Nephron progenitor cell (in vitro differentiated cells): ENCODE measurements around the gene TTC23.
A peak's percentile ranks its signal among the peaks of the same experiment; 100 is the strongest.

Experiments used
- DNase-seq: peaks from one replicate; pipeline ENCODE4 v3.0.0; 2021
- H3K27ac Mint-ChIP-seq: 2 replicates; pipeline ENCODE4 v1.8.0; 2021; ENCODE audit warnings: mild to moderate bottlenecking, moderate library complexity, mixed read lengths
- H3K27me3 Mint-ChIP-seq: 2 replicates; pipeline ENCODE4 v1.8.0; 2021; ENCODE audit warnings: mild to moderate bottlenecking, low read depth, mixed read lengths; ENCODE audit not compliant: poor library complexity
- H3K36me3 Mint-ChIP-seq: 2 replicates; pipeline ENCODE4 v1.8.0; 2021; ENCODE audit warnings: low read depth, mixed read lengths
- H3K4me1 Mint-ChIP-seq: 2 replicates; pipeline ENCODE4 v1.8.0; 2021; ENCODE audit warnings: mixed read lengths
- H3K4me3 Mint-ChIP-seq: 2 replicates; pipeline ENCODE4 v1.8.0; 2021; ENCODE audit warnings: mild to moderate bottlenecking, moderate library complexity, mixed read lengths
- H3K9me3 Mint-ChIP-seq: 2 replicates; pipeline ENCODE4 v1.8.0; 2021; ENCODE audit warnings: mild to moderate bottlenecking, moderate library complexity, mixed read lengths
- TF ChIP-seq, protein P1 (sequence below): fragments of 200-600 bp; sonication (generic); IDR thresholded peaks from 2 replicates; pipeline ENCODE4 v1.5.0; 2021; ENCODE audit warnings: antibody characterized with exemption

Gene TTC23

DNA sequence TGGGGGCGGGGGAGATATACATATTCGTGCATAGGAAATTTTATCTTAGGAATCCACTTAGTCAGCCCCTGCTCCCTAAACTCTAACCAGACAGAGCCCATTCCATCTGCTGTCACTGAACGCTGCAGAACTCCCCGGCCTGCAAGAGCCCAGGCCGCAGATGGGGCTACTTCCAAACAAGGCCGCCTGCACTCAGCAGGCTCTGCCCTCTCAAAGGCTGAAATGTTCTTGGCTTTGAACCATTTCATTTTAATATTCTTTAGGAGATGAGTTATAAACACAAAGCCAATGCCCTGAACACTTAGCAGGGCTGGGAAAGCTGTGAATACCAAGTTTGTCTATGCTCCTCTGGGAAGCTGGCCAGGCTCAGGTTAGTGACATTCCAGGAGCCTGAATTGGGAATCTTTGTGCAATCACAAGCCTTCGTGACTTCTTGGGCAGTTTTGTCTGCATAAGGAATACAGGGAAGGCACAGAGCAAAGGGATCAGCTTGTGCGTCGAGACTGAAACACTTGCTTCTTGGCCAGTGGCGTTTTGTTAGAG, 79.5 kb downstream of the TTC23 start:
- peaks cover 36% of the 10 kb centered on the region for H3K4me1 Mint-ChIP-seq
- peak overlapping the region; percentile 88 for H3K27ac Mint-ChIP-seq
- DNase-seq = no peak
- H3K4me3 Mint-ChIP-seq = no peak overlapping the region
- no peaks in the 10 kb centered on the region for H3K27me3 Mint-ChIP-seq
- H3K9me3 Mint-ChIP-seq = no peaks in the 10 kb centered on the region
- peaks cover 35% of the 10 kb centered on the region for H3K36me3 Mint-ChIP-seq
- TF ChIP-seq, protein P1, sequence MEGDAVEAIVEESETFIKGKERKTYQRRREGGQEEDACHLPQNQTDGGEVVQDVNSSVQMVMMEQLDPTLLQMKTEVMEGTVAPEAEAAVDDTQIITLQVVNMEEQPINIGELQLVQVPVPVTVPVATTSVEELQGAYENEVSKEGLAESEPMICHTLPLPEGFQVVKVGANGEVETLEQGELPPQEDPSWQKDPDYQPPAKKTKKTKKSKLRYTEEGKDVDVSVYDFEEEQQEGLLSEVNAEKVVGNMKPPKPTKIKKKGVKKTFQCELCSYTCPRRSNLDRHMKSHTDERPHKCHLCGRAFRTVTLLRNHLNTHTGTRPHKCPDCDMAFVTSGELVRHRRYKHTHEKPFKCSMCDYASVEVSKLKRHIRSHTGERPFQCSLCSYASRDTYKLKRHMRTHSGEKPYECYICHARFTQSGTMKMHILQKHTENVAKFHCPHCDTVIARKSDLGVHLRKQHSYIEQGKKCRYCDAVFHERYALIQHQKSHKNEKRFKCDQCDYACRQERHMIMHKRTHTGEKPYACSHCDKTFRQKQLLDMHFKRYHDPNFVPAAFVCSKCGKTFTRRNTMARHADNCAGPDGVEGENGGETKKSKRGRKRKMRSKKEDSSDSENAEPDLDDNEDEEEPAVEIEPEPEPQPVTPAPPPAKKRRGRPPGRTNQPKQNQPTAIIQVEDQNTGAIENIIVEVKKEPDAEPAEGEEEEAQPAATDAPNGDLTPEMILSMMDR = no peak

DNA sequence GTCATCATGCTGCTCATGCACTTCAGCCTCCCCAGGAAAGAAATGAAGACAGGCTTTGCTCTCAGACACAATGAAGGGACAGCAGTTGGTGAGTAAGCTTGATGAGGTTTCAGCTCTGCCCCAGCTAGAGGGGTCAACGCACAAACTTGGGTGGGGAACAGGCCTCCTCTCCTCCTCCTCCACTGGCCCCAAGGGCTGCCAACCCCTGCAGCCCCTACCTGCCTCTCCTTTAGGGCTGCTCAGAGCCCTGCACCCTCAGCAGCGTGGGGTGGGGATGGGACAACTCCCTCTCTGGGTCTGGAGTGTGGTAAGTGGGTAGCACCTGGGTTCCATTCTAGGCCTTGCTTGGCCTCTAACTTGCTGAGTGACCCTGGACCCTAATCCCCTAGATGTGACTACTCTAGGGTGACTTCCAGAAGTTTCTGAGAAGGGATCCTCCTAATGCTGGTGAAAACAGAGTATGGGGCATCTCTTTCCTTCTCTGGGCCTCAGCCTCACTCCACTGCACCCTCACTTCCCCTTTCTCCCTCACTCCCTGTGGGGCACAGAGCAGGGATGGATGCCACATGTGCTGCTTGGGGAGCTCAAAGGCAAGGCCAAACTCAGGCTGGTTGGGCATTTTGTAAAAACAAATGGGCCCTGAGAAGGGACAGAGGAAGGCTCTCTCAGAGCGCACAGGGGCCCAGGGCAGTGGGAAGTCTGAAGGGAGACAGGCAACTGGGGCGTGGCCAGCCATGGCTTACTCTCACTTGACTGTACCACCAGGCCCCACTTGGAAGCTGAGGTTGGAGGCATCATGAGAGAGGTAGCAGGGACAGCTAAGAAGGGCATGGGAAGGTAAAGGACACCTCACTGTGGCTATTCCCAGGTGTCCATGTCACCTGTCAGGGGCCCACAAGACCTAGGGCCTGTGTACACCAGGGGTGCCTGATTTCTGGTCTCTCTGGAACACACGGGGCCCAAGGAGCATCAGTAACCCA, 80.5 kb downstream of the TTC23 start:
- DNase-seq = no peak
- Mint-ChIP-seq H3K4me1 (peaks cover 28% of the 10 kb centered on the region), H3K27me3 (no peaks in the 10 kb centered on the region), H3K36me3 (peaks cover 35% of the 10 kb centered on the region), H3K4me3 (no peak overlapping the region), H3K9me3 (no peaks in the 10 kb centered on the region), H3K27ac (no peak overlapping the region)
- TF ChIP-seq, protein P1 = no peak

DNA sequence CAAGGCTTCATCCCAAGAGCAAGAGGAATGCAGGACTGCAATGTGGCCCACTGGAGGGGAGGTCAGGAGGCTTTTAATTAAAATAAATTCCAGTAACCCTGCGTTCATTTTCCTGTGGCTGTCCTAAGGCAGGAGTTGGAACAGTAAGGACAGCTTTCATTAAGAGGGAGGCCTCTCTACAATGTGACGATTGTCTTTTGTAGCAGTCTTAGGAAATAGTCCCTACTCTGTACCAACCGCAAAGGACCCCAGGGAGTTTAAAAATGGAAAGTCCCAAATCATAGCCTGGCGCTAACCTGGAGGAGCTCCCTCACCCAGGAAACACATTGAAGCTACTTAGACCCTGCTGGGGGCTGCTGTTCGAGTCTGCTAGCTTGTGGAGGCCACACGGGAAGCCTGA, 81.7 kb downstream of the TTC23 start:
- no peak for DNase-seq

DNA sequence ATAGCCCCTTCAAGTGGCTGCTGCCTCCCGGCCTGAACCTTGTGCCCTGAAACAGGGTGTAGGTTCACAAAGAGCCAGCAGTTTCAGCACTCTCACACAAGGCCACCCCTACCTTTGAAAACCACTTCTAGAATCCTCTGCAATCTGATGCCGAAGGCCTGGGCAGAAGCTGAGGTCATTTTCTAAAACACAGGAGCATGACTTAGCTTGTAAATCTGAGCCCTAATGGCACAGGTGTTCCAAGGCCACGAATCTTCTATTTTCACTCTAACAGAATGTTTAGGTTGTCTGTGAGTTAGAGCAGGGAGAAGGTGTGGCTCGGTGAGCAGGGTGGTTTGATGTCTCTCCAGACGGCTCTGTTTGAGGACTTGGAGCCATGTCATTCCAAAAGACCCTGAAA, 82.2 kb downstream of the TTC23 start:
- Mint-ChIP-seq H3K36me3 (peaks cover 40% of the 10 kb centered on the region), H3K9me3 (no peaks in the 10 kb centered on the region)

More for the DNA sequence above, 81.7 kb downstream of the TTC23 start:
- no peak overlapping the region for H3K4me3 Mint-ChIP-seq
- peaks cover 40% of the 10 kb centered on the region for H3K36me3 Mint-ChIP-seq
- peak overlapping the region; percentile 7 for H3K27ac Mint-ChIP-seq
- TF ChIP-seq, protein P1 = no peak
- peaks cover 20% of the 10 kb centered on the region for H3K4me1 Mint-ChIP-seq
- H3K9me3 Mint-ChIP-seq = no peaks in the 10 kb centered on the region
- H3K27me3 Mint-ChIP-seq = no peaks in the 10 kb centered on the region

DNA sequence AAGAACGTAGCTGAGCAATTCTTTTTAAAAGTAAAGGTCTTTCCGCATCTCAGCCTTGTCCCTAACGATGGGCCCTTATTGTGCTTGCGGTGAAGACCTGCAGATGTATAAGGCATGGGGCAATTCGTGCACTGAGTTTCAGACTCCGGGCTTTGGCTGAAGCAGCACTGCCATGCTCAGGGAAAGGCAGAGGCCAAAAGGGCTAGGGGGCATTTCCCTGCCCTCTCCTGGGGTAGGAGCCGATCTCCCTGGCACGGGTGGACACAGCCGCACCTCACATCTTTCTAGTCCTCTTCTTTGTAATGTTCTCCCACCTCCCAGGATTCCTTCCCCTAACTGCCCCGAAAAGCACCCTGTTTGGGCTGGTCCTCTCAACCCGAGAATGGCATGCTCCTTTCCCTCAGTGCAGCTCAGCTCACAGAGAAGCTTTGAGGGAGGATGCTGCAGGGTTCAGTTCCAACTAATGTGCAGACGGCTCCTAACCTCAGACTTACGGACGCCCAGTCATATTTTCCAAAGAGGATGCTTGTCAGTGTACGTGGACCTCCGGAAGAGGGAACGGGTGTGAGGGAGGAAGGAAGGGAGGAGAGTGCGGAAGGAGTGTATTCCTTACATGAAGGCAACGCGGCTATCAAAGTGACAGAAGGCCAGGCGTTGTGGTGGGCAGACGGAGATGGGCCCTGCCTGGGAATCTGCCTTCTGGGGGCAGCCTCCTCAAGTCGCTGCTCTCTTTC, 83.3 kb downstream of the TTC23 start:
- Mint-ChIP-seq H3K27me3 (no peaks in the 10 kb centered on the region), H3K36me3 (peaks cover 41% of the 10 kb centered on the region), H3K9me3 (no peaks in the 10 kb centered on the region), H3K4me3 (no peak overlapping the region), H3K27ac (peak overlapping the region; percentile 30), H3K4me1 (peaks cover 20% of the 10 kb centered on the region)
- TF ChIP-seq, protein P1 = no peak
- no peak for DNase-seq

More for the DNA sequence above, 82.2 kb downstream of the TTC23 start:
- DNase-seq = no peak
- H3K4me1 Mint-ChIP-seq = peaks cover 20% of the 10 kb centered on the region
- H3K27me3 Mint-ChIP-seq = no peaks in the 10 kb centered on the region
- TF ChIP-seq, protein P1 = no peak
- H3K4me3 Mint-ChIP-seq = no peak overlapping the region
- peak overlapping the region; percentile 7 for H3K27ac Mint-ChIP-seq
